Measurements from ENCODE around the gene DPH5. TPM values are rescaled to one million over a fixed set of nuclear protein-coding genes. Genes with fewer than 3 reads are reported as not detected.

Gene DPH5
- total RNA-seq, 4 donors from 2014 or later: 13.8 to 32.8 (median 23.6) TPM

- no peak for DNase-seq
- H3K4me1 ChIP-seq: no peaks in the 10 kb centered on the region
- TF ChIP-seq CTCF (IDR thresholded peaks at IDR 0.05) (no peak), POLR2A (IDR thresholded peaks at IDR 0.05) (no peak)
- no peak overlapping the region for H3K4me3 ChIP-seq (replicated peaks in 1 of 3)
- H3K36me3 ChIP-seq: no peaks in the 10 kb centered on the region
- intact Hi-C loops (cut with DNase I): no loop called here
- no peaks in the 10 kb centered on the region for H3K27me3 ChIP-seq
- no peak overlapping the region for H3K27ac ChIP-seq
- H3K9me3 ChIP-seq: no peaks in the 10 kb centered on the region
These were observed 30.0 kb upstream of the DPH5 start for GRCh38 chr1:101055623-101056022.

- no peak for DNase-seq
- H3K4me3 ChIP-seq (replicated peaks in 1 of 3): no peak overlapping the region
- WGBS, 2 donors: 54 to 55% methylated on average over 3 of the region's 3 CpGs
- intact Hi-C loops (cut with DNase I): no loop called here
- TF ChIP-seq POLR2A (IDR thresholded peaks at IDR 0.05) (no peak), CTCF (IDR thresholded peaks at IDR 0.05) (no peak)
- no peaks in the 10 kb centered on the region for H3K4me1 ChIP-seq
- H3K9me3 ChIP-seq: no peaks in the 10 kb centered on the region
- H3K36me3 ChIP-seq: no peaks in the 10 kb centered on the region
- no peak overlapping the region for H3K27ac ChIP-seq
- no peaks in the 10 kb centered on the region for H3K27me3 ChIP-seq
These were observed 26.4 kb upstream of the DPH5 start for GRCh38 chr1:101051688-101052638.

GRCh38 chr1:101050869-101051268 lies 25.3 kb upstream of the DPH5 start:
- intact Hi-C loops (cut with DNase I): no loop called here
- WGBS, 2 donors: 95 to 98% methylated on average over 2 of the region's 2 CpGs
- Histone ChIP-seq H3K27me3 (no peaks in the 10 kb centered on the region), H3K27ac (no peak overlapping the region), H3K36me3 (no peaks in the 10 kb centered on the region), H3K4me1 (no peaks in the 10 kb centered on the region), H3K9me3 (no peaks in the 10 kb centered on the region), H3K4me3 (replicated peaks in 1 of 3) (no peak overlapping the region)
- DNase-seq: no peak
- TF ChIP-seq POLR2A (IDR thresholded peaks at IDR 0.05) (no peak), CTCF (IDR thresholded peaks at IDR 0.05) (no peak)

- intact Hi-C loops (cut with DNase I): no loop called here
These were observed 19.2 kb upstream of the DPH5 start for GRCh38 chr1:101044749-101045148.

More at GRCh38 chr1:101044749-101045148, 19.2 kb upstream of the DPH5 start:
- H3K36me3 ChIP-seq: no peaks in the 10 kb centered on the region
- no peaks in the 10 kb centered on the region for H3K27me3 ChIP-seq
- no peak for DNase-seq
- H3K4me3 ChIP-seq (replicated peaks in 1 of 3): no peak overlapping the region
- no peaks in the 10 kb centered on the region for H3K4me1 ChIP-seq
- TF ChIP-seq CTCF (IDR thresholded peaks at IDR 0.05) (no peak), POLR2A (IDR thresholded peaks at IDR 0.05) (no peak)
- no peak overlapping the region for H3K27ac ChIP-seq
- H3K9me3 ChIP-seq: no peaks in the 10 kb centered on the region
